PC-3 (cell line): ENCODE measurements around the gene FA2H. TPM values are rescaled to one million over a fixed set of nuclear protein-coding genes. Genes with fewer than 3 reads are reported as not detected.
A peak's percentile ranks its signal among the peaks of the same experiment; 100 is the strongest.

Experiments used
- ATAC-seq: fragments of 200-7000 bp; cut with Tn5 transposase; 2 replicates; pipeline ENCODE4 v1.9.1; 2020; ENCODE audit warnings: mild to moderate bottlenecking, moderate library complexity
- BruUV-seq: library from RNA; stranded (reverse); fragments of 400-500 nt; replicated peaks from 2 replicates; lab custom pipeline; 2021; lab: Mats Ljungman, UMichigan
- CTCF ChIA-PET: fragments of 300-600 bp; sonication (Branson Sonifier 250); formaldehyde crosslinking; loops from one replicate; lab custom pipeline; 2022; ENCODE audit warnings: antibody characterized with exemption; lab: Charles Lee
- POLR2A ChIA-PET: fragments of 300-600 bp; sonication (Branson Sonifier 250); formaldehyde crosslinking; loops from one replicate; lab custom pipeline; 2022; ENCODE audit warnings: antibody characterized with exemption; ENCODE audit not compliant: unreplicated experiment; lab: Charles Lee
- DNase-seq: peaks from one replicate; pipeline ENCODE4 v3.0.0-alpha.2; 2015
- H2AFZ ChIP-seq: fragments of 300-600 bp; sonication (generic); 2 replicates; pipeline ENCODE4 v1.6.0; 2016; ENCODE audit warnings: antibody characterized with exemption, low read length
- H3F3A ChIP-seq: fragments of 300-600 bp; sonication (generic); one replicate; pipeline ENCODE4 v1.6.0; 2017; ENCODE audit warnings: antibody characterized with exemption, low read length, control low read depth, mild to moderate bottlenecking; ENCODE audit not compliant: unreplicated experiment
- H3K27ac ChIP-seq: fragments of 300-600 bp; sonication (generic); 2 replicates; pipeline ENCODE4 v1.5.1; 2016; ENCODE audit warnings: mild to moderate bottlenecking, low read length
- H3K27me3 ChIP-seq: fragments of 300-600 bp; sonication (generic); 2 replicates; pipeline ENCODE4 v1.6.1; 2016; ENCODE audit warnings: low read length, mixed read lengths
- H3K36me3 ChIP-seq: fragments of 300-600 bp; sonication (generic); 2 replicates; pipeline ENCODE4 v1.6.1; 2016; ENCODE audit warnings: low read depth, mixed run types, low read length, mixed read lengths
- H3K4me1 ChIP-seq: fragments of 300-600 bp; sonication (generic); 2 replicates; pipeline ENCODE4 v1.5.1; 2016; ENCODE audit warnings: low read length; ENCODE audit not compliant: insufficient read depth
- H3K4me2 ChIP-seq: fragments of 300-600 bp; sonication (generic); 2 replicates; pipeline ENCODE4 v1.6.0; 2016; ENCODE audit warnings: low read length
- H3K4me3 ChIP-seq: fragments of 300-600 bp; sonication (generic); 2 replicates; pipeline ENCODE4 v1.5.1; 2016; ENCODE audit warnings: mild to moderate bottlenecking, low read length, mixed read lengths
- H3K79me2 ChIP-seq: fragments of 300-600 bp; sonication (generic); 2 replicates; pipeline ENCODE4 v1.6.1; 2017; ENCODE audit warnings: low read length, mixed read lengths
- H3K9ac ChIP-seq: fragments of 300-600 bp; sonication (generic); 2 replicates; pipeline ENCODE4 v1.6.0; 2016; ENCODE audit warnings: mild to moderate bottlenecking, low read length
- H3K9me2 ChIP-seq: fragments of 300-600 bp; sonication (generic); replicated peaks from 2 replicates; pipeline ENCODE4 v1.6.1; 2016; ENCODE audit warnings: mixed run types, low read length, mixed read lengths
- H3K9me3 ChIP-seq: fragments of 300-600 bp; sonication (generic); 2 replicates; pipeline ENCODE4 v1.6.1; 2016; ENCODE audit warnings: low read length, mixed read lengths
- H4K20me1 ChIP-seq: fragments of 300-600 bp; sonication (generic); 2 replicates; pipeline ENCODE4 v1.6.1; 2016; ENCODE audit warnings: low read length, mixed read lengths
- EZH2 ChIP-seq: fragments of 300-600 bp; sonication (generic); IDR thresholded peaks from one replicate; pipeline ENCODE4 v1.6.1; 2017; ENCODE audit warnings: antibody characterized with exemption, mild to moderate bottlenecking, low read length; ENCODE audit not compliant: unreplicated experiment
- EZH2phosphoT487 ChIP-seq: fragments of 300-600 bp; sonication (generic); IDR thresholded peaks from 2 replicates; pipeline ENCODE4 v1.6.1; 2018; ENCODE audit warnings: mild to moderate bottlenecking, antibody characterized with exemption, low read length, borderline replicate concordance
- intact Hi-C: fragments of 100-400 bp; cut with micrococcal nuclease; formaldehyde crosslinking; loops from 2 replicates; pipeline ENCODE4 v1.9.0; 2023
- total RNA-seq: library from RNA; depleted of rRNA; stranded (reverse); fragments of >200 nt; gene quantifications from 2 replicates; pipeline ENCODE4 v1.2.3, GENCODE V29; 2014
- TF ChIP-seq, protein P1 (sequence below): fragments of 300-600 bp; sonication (generic); conservative IDR thresholded peaks from 2 replicates; pipeline ENCODE4 v1.5.1; 2017; ENCODE audit warnings: antibody characterized with exemption, low read depth, mild to moderate bottlenecking, low read length

FA2H gene
- total RNA-seq, 1 experiment from 2014 or later, result 3.9 TPM

- H3K4me1 ChIP-seq, result peaks cover 25% of the 10 kb centered on the region
- CTCF ChIA-PET, result no interaction called here
- ATAC-seq (peak; percentile 23), DNase-seq (peak; percentile 14)
- no peaks in the 10 kb centered on the region for H3K9me2 ChIP-seq
- no peaks in the 10 kb centered on the region for H3K27me3 ChIP-seq
- H3K79me2 ChIP-seq, result peaks cover 30% of the 10 kb centered on the region
- TF ChIP-seq, protein P1, sequence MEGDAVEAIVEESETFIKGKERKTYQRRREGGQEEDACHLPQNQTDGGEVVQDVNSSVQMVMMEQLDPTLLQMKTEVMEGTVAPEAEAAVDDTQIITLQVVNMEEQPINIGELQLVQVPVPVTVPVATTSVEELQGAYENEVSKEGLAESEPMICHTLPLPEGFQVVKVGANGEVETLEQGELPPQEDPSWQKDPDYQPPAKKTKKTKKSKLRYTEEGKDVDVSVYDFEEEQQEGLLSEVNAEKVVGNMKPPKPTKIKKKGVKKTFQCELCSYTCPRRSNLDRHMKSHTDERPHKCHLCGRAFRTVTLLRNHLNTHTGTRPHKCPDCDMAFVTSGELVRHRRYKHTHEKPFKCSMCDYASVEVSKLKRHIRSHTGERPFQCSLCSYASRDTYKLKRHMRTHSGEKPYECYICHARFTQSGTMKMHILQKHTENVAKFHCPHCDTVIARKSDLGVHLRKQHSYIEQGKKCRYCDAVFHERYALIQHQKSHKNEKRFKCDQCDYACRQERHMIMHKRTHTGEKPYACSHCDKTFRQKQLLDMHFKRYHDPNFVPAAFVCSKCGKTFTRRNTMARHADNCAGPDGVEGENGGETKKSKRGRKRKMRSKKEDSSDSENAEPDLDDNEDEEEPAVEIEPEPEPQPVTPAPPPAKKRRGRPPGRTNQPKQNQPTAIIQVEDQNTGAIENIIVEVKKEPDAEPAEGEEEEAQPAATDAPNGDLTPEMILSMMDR, result no peak
- TF ChIP-seq EZH2phosphoT487 (no peak), EZH2 (no peak)
- H3K4me3 ChIP-seq, result peak overlapping the region; percentile 96
- H3K36me3 ChIP-seq, result no peaks in the 10 kb centered on the region; the same call in 1 of the 2 replicates
- BruUV-seq, result no TSS peak
- H2AFZ ChIP-seq, result peak overlapping the region; percentile 97
- POLR2A ChIA-PET, result no interaction called here
- H3K9me3 ChIP-seq, result no peaks in the 10 kb centered on the region
- no peaks in the 10 kb centered on the region for H4K20me1 ChIP-seq
- peak overlapping the region; percentile 92 for H3K27ac ChIP-seq
- H3K4me2 ChIP-seq, result peak overlapping the region; percentile 92
- intact Hi-C loops, result loop anchor here (2.0 kb wide), 1 partner anchor 33 kb away; the partner anchor contains the start of gene RFWD3
- no peaks in the 10 kb centered on the region for H3F3A ChIP-seq
- peak overlapping the region; percentile 91 for H3K9ac ChIP-seq
Measured at GRCh38 chr16:74700116-74700437, 74.5 kb downstream of the FA2H start.

DNA sequence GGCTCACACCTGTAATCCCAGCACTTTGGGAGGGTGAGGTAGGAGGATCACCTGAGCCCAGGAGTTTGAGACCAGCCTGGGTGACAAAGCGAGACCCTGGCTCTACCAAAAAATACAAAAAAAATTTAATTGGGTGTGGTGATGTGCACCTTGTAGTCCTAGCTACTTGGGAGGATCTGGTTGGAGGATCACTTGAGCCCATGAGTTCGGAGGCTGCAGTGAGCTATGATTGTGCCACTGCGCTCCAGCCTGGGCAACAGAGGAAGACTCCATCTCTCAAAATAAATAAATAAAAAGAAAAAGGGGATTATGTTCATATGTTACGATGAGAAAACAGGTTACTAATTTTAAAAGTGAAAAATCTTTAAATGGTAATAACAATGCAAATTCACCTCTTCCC lies 75.0 kb downstream of the FA2H start:
- Histone ChIP-seq H3K9me3 (no peaks in the 10 kb centered on the region), H4K20me1 (no peaks in the 10 kb centered on the region), H3K9ac (peak overlapping the region; percentile 91; the same call in 1 of the 2 replicates), H3K4me3 (peak overlapping the region; percentile 96), H3K27me3 (no peaks in the 10 kb centered on the region), H3K79me2 (peaks cover 30% of the 10 kb centered on the region), H2AFZ (no peak overlapping the region), H3K27ac (no peak overlapping the region), H3K4me2 (peak overlapping the region; percentile 92), H3K9me2 (no peaks in the 10 kb centered on the region), H3F3A (no peaks in the 10 kb centered on the region), H3K4me1 (peaks cover 25% of the 10 kb centered on the region), H3K36me3 (no peaks in the 10 kb centered on the region; the same call in 1 of the 2 replicates)
- no TSS peak for BruUV-seq
- ATAC-seq, result no peak
- DNase-seq, result no peak
- ChIA-PET POLR2A (no interaction called here), CTCF (interaction anchor here (0.8 kb wide), 1 partner anchor 164 kb away, joined by 3 read pairs; no protein-coding TSS in a partner anchor)
- intact Hi-C loops, result loop anchor here (2.0 kb wide), 1 partner anchor 33 kb away; the partner anchor contains the start of gene RFWD3
- no peak for TF ChIP-seq EZH2
- no peak for TF ChIP-seq EZH2phosphoT487
- TF ChIP-seq, protein P1, result no peak

GRCh38 chr16:74698222-74698621 lies 76.4 kb downstream of the FA2H start:
- Histone ChIP-seq H3K27ac (no peak overlapping the region), H3K4me1 (peaks cover 25% of the 10 kb centered on the region), H3K79me2 (peaks cover 30% of the 10 kb centered on the region), H3K9ac (no peak overlapping the region), H3K27me3 (no peaks in the 10 kb centered on the region), H3K4me2 (peak overlapping the region; percentile 92), H4K20me1 (no peaks in the 10 kb centered on the region), H3K4me3 (peak overlapping the region; percentile 96), H3K9me3 (no peaks in the 10 kb centered on the region), H3F3A (no peaks in the 10 kb centered on the region), H3K9me2 (no peaks in the 10 kb centered on the region), H2AFZ (no peak overlapping the region), H3K36me3 (no peaks in the 10 kb centered on the region; the same call in none of the 2 replicates)
- intact Hi-C loops, result no loop called here
- ChIA-PET CTCF (no interaction called here), POLR2A (no interaction called here)
- TF ChIP-seq EZH2 (no peak), EZH2phosphoT487 (no peak)
- TF ChIP-seq, protein P1, result no peak
- BruUV-seq, result no TSS peak
- ATAC-seq (no peak), DNase-seq (peak; percentile 7)
